Coronary artery (tissue), 2 donors: Measurements from ENCODE around the gene RPLP1.

Experiments used
- DNase-seq: peaks from one replicate; pipeline ENCODE4 v3.0.0-alpha.2; 2017; ENCODE audit warnings: low spot score
- H3K27ac ChIP-seq, 2 donors: fragments of 200-600 bp; sonication (generic); one replicate each; pipeline ENCODE4 v1.5.1; 2016 to 2019
- H3K4me3 ChIP-seq: fragments of 200-600 bp; sonication (generic); 2 replicates; pipeline ENCODE4 v1.5.1; 2016; ENCODE audit warnings: mild to moderate bottlenecking, moderate library complexity
- CTCF ChIP-seq: fragments of 200-600 bp; sonication (generic); IDR thresholded peaks from one replicate; pipeline ENCODE4 v1.5.1; 2019; ENCODE audit warnings: antibody characterized with exemption

RPLP1 gene

GRCh38 chr15:69462030-69462492 is 9.4 kb downstream of the RPLP1 start:
- peak overlapping the region; percentile 77 to 91 for H3K27ac ChIP-seq
- no peak for TF ChIP-seq CTCF

GRCh38 chr15:69462493-69463181 is 10.0 kb downstream of the RPLP1 start:
- peak; percentile 77 for TF ChIP-seq CTCF
- Histone ChIP-seq H3K4me3 (peak overlapping the region; percentile 74), H3K27ac (peak overlapping the region; percentile 77 to 91)
- peak; percentile 98 for DNase-seq

More at GRCh38 chr15:69462030-69462492, 9.4 kb downstream of the RPLP1 start:
- H3K4me3 ChIP-seq = peak overlapping the region; percentile 74
- no peak for DNase-seq

GRCh38 chr15:69463182-69463756 is 10.7 kb downstream of the RPLP1 start:
- peak overlapping the region; percentile 77 to 91 for H3K27ac ChIP-seq
- no peak for DNase-seq
- peak overlapping the region; percentile 74 for H3K4me3 ChIP-seq
- TF ChIP-seq CTCF = no peak

GRCh38 chr15:69465253-69465652 is 12.6 kb downstream of the RPLP1 start:
- DNase-seq = no peak
- TF ChIP-seq CTCF = no peak
- no peak overlapping the region for H3K27ac ChIP-seq
- no peak overlapping the region for H3K4me3 ChIP-seq

- no peak overlapping the region for H3K4me3 ChIP-seq
- no peak for TF ChIP-seq CTCF
- no peak for DNase-seq
- H3K27ac ChIP-seq = no peak overlapping the region
Observed at GRCh38 chr15:69466733-69467132, 14.1 kb downstream of the RPLP1 start.

- no peak for DNase-seq
- Histone ChIP-seq H3K4me3 (no peak overlapping the region), H3K27ac (no peak overlapping the region)
- no peak for TF ChIP-seq CTCF
Observed at GRCh38 chr15:69467636-69468035, 15.0 kb downstream of the RPLP1 start.
